H1 (cell line): ENCODE measurements around the gene KRT3.

Experiments used
- CEBPB ChIP-seq: IDR thresholded peaks from 2 replicates; pipeline ENCODE4 v1.6.1; 2012; ENCODE audit warnings: low read depth, low read length
- YY1 ChIP-seq: IDR thresholded peaks from 2 replicates; pipeline ENCODE4 v1.6.1; 2011; ENCODE audit warnings: low read depth, mild to moderate bottlenecking, low read length

DNA sequence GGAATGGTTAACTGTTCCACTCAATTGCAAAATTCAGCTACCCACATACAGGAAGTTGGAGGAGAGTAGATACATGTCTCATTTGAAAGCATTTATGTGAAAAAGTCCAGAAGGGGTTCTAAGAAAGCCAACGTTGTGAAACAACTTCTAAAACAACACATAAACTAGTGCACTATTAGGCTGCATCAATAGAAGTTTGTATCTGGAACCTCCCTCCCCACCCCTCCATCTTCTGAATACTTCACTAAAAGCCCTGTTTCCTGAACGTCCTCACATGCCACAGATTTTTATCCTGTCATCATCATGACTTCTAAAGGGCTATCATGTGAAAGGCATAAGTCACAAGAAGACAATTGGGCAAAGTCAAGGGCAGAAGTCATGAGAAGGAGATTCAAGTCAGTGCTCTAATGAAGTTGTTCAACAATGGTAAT, 32.7 kb upstream of the KRT3 start:
- TF ChIP-seq CEBPB (no peak), YY1 (no peak)
